Upper lobe of right lung (tissue), 1 donor: Measurements from ENCODE around the gene DCAF7. TPM values are rescaled to one million over a fixed set of nuclear protein-coding genes. Genes with fewer than 3 reads are reported as not detected.

Experiments used
- ATAC-seq: fragments of 200-7000 bp; cut with Tn5 transposase; one replicate; pipeline ENCODE4 v1.9.1; 2020; ENCODE audit warnings: mild to moderate bottlenecking, moderate library complexity
- DNase-seq: peaks from one replicate; pipeline ENCODE4 v3.0.0-alpha.2; 2020
- H3K27ac ChIP-seq: fragments of 200-600 bp; one replicate; pipeline ENCODE4 v1.8.0; 2022
- H3K27me3 ChIP-seq: fragments of 200-600 bp; one replicate; pipeline ENCODE4 v1.8.0; 2022; ENCODE audit warnings: mild to moderate bottlenecking
- H3K36me3 ChIP-seq: fragments of 200-600 bp; one replicate; pipeline ENCODE4 v1.8.0; 2022
- H3K4me1 ChIP-seq: fragments of 200-600 bp; one replicate; pipeline ENCODE4 v1.8.0; 2022
- H3K4me3 ChIP-seq: fragments of 200-600 bp; one replicate; pipeline ENCODE4 v1.8.0; 2022; ENCODE audit warnings: mild to moderate bottlenecking
- H3K9me3 ChIP-seq: fragments of 200-600 bp; one replicate; pipeline ENCODE4 v1.8.0; 2022
- intact Hi-C: fragments of 100-400 bp; cut with DNase I; formaldehyde crosslinking; loops from one replicate; pipeline ENCODE4 v1.11.0; 2022
- total RNA-seq: library from RNA; stranded (reverse); fragmentation: NEBNext Ultra II Directional; extraction: Animal tissue kit (Norgen Biotek cat#: 25700); gene quantifications from one replicate; pipeline ENCODE4 v1.2.1, GENCODE V29; 2021
- TF ChIP-seq, protein P1 (sequence below): fragments of 200-600 bp; IDR thresholded peaks from one replicate; pipeline ENCODE4 v1.8.0; 2022; ENCODE audit warnings: antibody characterized with exemption
- donor health status: DM: no; HTN: yes; CAD: no; lungs with severe emphysema.

DCAF7 gene
- total RNA-seq, 1 donor from 2014 or later: 79.9 TPM

DNA sequence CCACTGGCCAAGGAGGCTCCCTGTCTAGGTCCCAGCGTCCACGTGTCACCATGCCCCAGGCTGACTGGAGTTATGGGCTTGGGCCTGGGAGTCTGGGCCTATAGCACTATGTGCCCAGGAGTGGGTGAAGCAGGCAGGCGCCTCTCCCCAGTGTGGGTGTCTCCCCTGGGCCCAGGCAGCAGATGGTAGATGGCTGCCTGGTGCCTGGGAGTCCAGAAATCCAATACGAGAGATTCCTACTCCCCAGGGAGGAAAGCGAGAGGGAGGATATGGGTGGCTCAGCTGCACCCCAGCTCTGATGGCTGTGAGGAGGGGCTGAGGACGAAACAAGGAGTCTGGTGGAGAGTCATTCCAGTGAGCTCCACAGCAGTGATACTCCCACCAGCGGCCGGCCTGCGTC is 22.1 kb upstream of the DCAF7 start:
- no peaks in the 10 kb centered on the region for H3K9me3 ChIP-seq
- ATAC-seq: no peak
- H3K27me3 ChIP-seq: peaks cover 11% of the 10 kb centered on the region
- H3K27ac ChIP-seq: no peak overlapping the region
- H3K36me3 ChIP-seq: no peaks in the 10 kb centered on the region
- intact Hi-C loops: no loop called here
- DNase-seq: no peak
- no peaks in the 10 kb centered on the region for H3K4me1 ChIP-seq
- no peak overlapping the region for H3K4me3 ChIP-seq
- TF ChIP-seq, protein P1, sequence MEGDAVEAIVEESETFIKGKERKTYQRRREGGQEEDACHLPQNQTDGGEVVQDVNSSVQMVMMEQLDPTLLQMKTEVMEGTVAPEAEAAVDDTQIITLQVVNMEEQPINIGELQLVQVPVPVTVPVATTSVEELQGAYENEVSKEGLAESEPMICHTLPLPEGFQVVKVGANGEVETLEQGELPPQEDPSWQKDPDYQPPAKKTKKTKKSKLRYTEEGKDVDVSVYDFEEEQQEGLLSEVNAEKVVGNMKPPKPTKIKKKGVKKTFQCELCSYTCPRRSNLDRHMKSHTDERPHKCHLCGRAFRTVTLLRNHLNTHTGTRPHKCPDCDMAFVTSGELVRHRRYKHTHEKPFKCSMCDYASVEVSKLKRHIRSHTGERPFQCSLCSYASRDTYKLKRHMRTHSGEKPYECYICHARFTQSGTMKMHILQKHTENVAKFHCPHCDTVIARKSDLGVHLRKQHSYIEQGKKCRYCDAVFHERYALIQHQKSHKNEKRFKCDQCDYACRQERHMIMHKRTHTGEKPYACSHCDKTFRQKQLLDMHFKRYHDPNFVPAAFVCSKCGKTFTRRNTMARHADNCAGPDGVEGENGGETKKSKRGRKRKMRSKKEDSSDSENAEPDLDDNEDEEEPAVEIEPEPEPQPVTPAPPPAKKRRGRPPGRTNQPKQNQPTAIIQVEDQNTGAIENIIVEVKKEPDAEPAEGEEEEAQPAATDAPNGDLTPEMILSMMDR: no peak

DNA sequence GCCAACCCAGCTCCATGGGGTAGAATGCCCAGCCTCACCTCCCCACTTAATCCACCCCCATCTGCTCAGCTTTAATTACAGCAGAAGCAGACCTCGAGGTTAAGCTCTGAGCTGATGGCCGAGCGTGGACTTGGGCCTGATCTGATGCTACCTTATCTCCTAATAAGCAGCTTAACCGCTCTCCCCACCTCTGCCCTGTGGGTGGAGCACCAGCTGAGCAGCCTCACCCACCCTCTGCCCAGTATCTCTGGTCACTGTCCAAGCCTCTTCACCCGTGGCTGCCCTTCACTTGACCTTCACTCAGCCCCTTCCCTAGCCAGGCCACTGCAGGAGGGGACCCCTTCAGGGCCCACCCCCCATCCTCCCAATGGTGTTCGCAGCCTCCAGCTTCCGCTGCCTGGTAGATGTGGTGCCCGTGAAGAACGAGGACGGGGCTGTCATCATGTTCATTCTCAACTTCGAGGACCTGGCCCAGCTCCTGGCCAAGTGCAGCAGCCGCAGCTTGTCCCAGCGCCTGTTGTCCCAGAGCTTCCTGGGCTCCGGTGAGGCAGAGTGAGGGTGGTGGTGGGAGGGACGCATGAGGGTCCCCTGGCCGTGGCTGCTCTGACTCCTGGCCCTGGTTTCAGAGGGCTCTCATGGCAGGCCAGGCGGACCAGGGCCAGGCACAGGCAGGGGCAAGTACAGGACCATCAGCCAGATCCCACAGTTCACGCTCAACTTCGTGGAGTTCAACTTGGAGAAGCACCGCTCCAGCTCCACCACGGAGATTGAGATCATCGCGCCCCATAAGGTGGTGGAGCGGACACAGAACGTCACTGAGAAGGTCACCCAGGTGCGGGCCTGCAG is 20.3 kb upstream of the DCAF7 start:
- DNase-seq (no peak), ATAC-seq (no peak)

DNA sequence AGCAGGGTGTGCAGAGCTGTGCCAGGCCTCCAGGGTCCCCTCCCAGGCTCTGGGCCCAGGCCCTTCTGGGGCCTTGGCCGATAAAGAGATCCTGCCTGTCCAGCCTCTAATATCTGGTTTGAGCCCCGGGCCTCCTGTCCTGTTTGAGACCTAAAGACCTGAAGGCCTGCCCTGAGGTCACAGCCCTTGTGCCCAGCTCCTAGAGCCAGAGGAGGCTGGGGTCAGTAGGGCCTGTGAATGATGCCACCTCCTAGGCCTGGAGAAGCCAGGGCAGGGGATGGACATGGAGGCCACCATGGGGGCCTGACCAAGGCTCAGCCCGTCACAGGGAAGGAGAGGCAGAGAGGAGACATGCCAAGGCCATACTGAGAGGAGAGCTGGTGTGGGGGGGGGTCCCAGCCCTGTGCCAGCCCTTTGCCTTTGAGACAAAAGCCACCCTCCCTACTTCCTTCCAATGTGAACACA is 19.7 kb upstream of the DCAF7 start:
- no peak for ATAC-seq
- no peaks in the 10 kb centered on the region for H3K27me3 ChIP-seq
- TF ChIP-seq, protein P1: no peak

More for the DNA sequence above, 20.3 kb upstream of the DCAF7 start:
- no peaks in the 10 kb centered on the region for H3K36me3 ChIP-seq
- no peak overlapping the region for H3K4me3 ChIP-seq
- H3K9me3 ChIP-seq: no peaks in the 10 kb centered on the region
- intact Hi-C loops: no loop called here
- TF ChIP-seq, protein P1: no peak
- H3K4me1 ChIP-seq: no peaks in the 10 kb centered on the region
- peaks cover 4% of the 10 kb centered on the region for H3K27me3 ChIP-seq
- H3K27ac ChIP-seq: no peak overlapping the region

DNA sequence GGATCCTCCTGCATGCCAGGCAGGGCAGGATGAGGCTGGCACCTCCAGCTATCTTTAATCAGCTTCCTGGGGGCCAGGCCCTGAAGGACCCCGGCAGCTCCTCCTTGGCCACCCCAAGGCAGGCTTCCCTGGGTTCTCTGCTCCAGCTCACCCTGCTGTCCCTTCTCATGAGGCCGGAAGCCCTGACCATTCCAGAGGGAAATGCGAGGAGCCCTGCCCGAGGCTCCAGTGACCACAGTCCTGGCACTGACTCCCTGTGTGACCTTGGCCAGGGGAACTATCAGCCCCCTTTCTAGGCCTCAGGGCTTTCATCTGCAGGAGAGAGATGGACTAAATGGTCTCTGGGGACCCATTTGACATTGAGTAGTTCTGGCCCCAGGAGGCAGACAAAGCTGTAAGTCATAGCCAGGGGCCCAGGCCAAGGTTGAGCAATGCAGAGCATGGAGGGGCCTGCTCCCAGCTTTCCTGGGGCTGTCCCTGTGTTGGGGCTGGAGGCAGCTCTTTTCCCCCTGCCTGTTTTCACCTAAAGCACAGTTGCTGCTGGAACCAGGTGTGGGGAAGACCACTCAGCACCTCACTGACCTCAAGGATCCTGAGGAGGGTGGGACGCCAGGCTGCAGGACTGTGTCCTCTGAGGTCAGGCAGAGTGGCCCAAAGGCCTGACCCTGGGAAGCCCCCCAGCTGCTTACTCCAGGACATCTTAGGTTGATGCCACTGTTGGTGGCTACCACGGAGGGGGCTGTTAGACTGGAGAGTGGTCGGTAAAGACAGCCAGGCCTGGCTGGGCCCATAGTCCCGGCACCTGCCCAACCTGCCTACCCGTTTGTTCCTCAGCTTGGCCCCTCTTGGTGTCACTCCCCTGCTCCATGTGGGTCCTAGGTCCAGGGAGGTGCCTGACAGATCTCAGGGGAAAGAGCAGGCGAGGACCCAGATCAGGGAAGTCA is 19.0 kb upstream of the DCAF7 start:
- no peak overlapping the region for H3K27ac ChIP-seq
- no peaks in the 10 kb centered on the region for H3K4me1 ChIP-seq
- intact Hi-C loops: no loop called here
- TF ChIP-seq, protein P1: no peak
- no peaks in the 10 kb centered on the region for H3K36me3 ChIP-seq
- DNase-seq (no peak), ATAC-seq (no peak)
- H3K27me3 ChIP-seq: no peaks in the 10 kb centered on the region
- no peak overlapping the region for H3K4me3 ChIP-seq
- no peaks in the 10 kb centered on the region for H3K9me3 ChIP-seq

More for the DNA sequence above, 19.7 kb upstream of the DCAF7 start:
- H3K4me3 ChIP-seq: no peak overlapping the region
- H3K4me1 ChIP-seq: no peaks in the 10 kb centered on the region
- DNase-seq: no peak
- H3K36me3 ChIP-seq: no peaks in the 10 kb centered on the region
- no peak overlapping the region for H3K27ac ChIP-seq
- H3K9me3 ChIP-seq: no peaks in the 10 kb centered on the region
- intact Hi-C loops: no loop called here

DNA sequence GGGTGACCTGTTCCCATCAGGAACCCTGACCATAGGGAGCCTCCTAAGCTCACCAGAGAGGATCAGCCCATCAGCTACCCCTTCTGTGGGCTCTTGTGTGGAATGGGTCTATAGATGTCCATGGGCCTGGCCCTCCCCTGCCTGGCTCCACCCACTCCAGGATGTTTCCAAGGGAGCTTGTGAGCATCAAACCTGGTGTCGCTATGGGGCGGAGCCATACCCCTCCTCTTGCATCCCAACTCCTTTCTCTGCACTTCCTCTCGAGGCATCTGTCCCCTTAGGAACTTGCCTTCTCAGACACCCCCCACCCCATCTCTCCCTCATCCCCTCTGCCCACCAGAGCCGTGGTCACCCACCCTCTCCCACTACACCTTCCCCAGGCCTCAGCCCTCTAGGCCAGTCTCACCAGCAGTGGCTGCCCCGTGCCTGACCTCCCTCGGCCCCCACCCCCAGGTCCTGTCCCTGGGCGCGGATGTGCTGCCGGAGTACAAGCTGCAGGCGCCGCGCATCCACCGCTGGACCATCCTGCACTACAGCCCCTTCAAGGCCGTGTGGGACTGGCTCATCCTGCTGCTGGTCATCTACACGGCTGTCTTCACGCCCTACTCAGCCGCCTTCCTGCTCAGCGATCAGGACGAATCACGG is 16.7 kb upstream of the DCAF7 start:
- H3K4me3 ChIP-seq: no peak overlapping the region
- no peaks in the 10 kb centered on the region for H3K36me3 ChIP-seq
- ATAC-seq (no peak), DNase-seq (no peak)
- H3K9me3 ChIP-seq: no peaks in the 10 kb centered on the region
- H3K27ac ChIP-seq: no peak overlapping the region
- H3K27me3 ChIP-seq: peaks cover 21% of the 10 kb centered on the region
- TF ChIP-seq, protein P1: no peak
- intact Hi-C loops: no loop called here
- peaks cover 6% of the 10 kb centered on the region for H3K4me1 ChIP-seq
